ENCODE measurements around the gene KPNA4.

DNA sequence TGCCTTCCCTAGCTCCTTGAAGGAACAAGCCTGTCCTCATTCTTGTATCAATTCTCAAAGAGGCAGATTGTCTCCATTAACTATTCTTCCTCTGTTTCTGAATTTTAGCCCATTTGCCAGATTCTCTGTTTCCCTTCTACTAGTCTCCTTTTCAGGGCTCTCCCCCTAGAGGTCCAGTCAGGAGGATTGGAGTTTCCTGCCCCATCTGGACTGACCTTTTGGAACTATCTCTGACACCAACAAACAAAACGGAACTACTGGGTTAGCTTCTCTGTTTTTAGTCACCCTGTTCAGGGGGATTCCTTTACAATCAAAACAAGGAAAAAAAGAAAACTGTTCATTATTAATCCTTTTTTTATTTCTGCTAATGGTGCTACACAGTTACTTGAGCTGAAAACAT lies 10.2 kb upstream of the KPNA4 start:
- TF ChIP-seq, protein P1, sequence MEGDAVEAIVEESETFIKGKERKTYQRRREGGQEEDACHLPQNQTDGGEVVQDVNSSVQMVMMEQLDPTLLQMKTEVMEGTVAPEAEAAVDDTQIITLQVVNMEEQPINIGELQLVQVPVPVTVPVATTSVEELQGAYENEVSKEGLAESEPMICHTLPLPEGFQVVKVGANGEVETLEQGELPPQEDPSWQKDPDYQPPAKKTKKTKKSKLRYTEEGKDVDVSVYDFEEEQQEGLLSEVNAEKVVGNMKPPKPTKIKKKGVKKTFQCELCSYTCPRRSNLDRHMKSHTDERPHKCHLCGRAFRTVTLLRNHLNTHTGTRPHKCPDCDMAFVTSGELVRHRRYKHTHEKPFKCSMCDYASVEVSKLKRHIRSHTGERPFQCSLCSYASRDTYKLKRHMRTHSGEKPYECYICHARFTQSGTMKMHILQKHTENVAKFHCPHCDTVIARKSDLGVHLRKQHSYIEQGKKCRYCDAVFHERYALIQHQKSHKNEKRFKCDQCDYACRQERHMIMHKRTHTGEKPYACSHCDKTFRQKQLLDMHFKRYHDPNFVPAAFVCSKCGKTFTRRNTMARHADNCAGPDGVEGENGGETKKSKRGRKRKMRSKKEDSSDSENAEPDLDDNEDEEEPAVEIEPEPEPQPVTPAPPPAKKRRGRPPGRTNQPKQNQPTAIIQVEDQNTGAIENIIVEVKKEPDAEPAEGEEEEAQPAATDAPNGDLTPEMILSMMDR (conservative IDR thresholded peaks at IDR 0.05) = no peak
- no peak for TF ChIP-seq ZFX (IDR thresholded peaks at IDR 0.05)
